ENCODE measurements around the gene FCER2. TPM values are rescaled to one million over a fixed set of nuclear protein-coding genes. Genes with fewer than 3 reads are reported as not detected.

The FCER2 gene
- polyA plus RNA-seq, 1 experiment = not detected

- no peak for TF ChIP-seq CTCF (IDR thresholded peaks at IDR 0.05; ENCODE audit: low read depth, low read length)
- no peak overlapping the region for H3K27ac ChIP-seq (ENCODE audit: low read depth, low read length)
- POLR2A ChIA-PET = interaction anchor here (0.6 kb wide), 1 partner anchor 204 kb away, joined by 5 read pairs; no protein-coding TSS in a partner anchor
- CTCF ChIA-PET = no interaction called here
- H3K27me3 ChIP-seq (ENCODE audit: control insufficient read depth, insufficient read depth, low read length) = no peaks in the 10 kb centered on the region
- no peak overlapping the region for H3K4me3 ChIP-seq (ENCODE audit: low read depth, low read length)
- peaks cover 5% of the 10 kb centered on the region; the same call in 1 of the 2 replicates for H3K9me3 ChIP-seq (ENCODE audit: control insufficient read depth, insufficient read depth, low read length)
- DNase-seq (ENCODE audit: low read depth, low spot score) = no peak
These were observed 12.8 kb downstream of the FCER2 start for GRCh38 chr19:7689165-7689564.

- H3K27ac ChIP-seq (ENCODE audit: low read depth, low read length) = no peak overlapping the region
- CTCF ChIA-PET = no interaction called here
- H3K9me3 ChIP-seq (ENCODE audit: control insufficient read depth, insufficient read depth, low read length) = peaks cover 5% of the 10 kb centered on the region; the same call in 1 of the 2 replicates
- POLR2A ChIA-PET = no interaction called here
- H3K4me3 ChIP-seq (ENCODE audit: low read depth, low read length) = no peak overlapping the region
- no peak for TF ChIP-seq CTCF (IDR thresholded peaks at IDR 0.05; ENCODE audit: low read depth, low read length)
- DNase-seq (ENCODE audit: low read depth, low spot score) = no peak
- H3K27me3 ChIP-seq (ENCODE audit: control insufficient read depth, insufficient read depth, low read length) = no peaks in the 10 kb centered on the region
These were observed 14.8 kb downstream of the FCER2 start for GRCh38 chr19:7687177-7687576.

- Histone ChIP-seq H3K27ac (ENCODE audit: low read depth, low read length) (no peak overlapping the region), H3K27me3 (ENCODE audit: control insufficient read depth, insufficient read depth, low read length) (no peaks in the 10 kb centered on the region), H3K4me3 (ENCODE audit: low read depth, low read length) (no peak overlapping the region), H3K9me3 (ENCODE audit: control insufficient read depth, insufficient read depth, low read length) (peaks cover 5% of the 10 kb centered on the region; the same call in 1 of the 2 replicates)
- TF ChIP-seq CTCF (IDR thresholded peaks at IDR 0.05; ENCODE audit: low read depth, low read length) = no peak
- ChIA-PET CTCF (interaction anchor here (0.5 to 1.3 kb wide), 3 partner anchors 36 to 117 kb away, joined by 3 to 9 read pairs (median 3); no protein-coding TSS in a partner anchor), POLR2A (no interaction called here)
- DNase-seq (ENCODE audit: low read depth, low spot score) = no peak
These were observed 16.1 kb downstream of the FCER2 start for GRCh38 chr19:7685546-7686445.

- CTCF ChIA-PET = no interaction called here
- POLR2A ChIA-PET = no interaction called here
- Histone ChIP-seq H3K27me3 (ENCODE audit: control insufficient read depth, insufficient read depth, low read length) (peaks cover 3% of the 10 kb centered on the region), H3K4me3 (ENCODE audit: low read depth, low read length) (peak overlapping the region; percentile 92), H3K27ac (ENCODE audit: low read depth, low read length) (no peak overlapping the region), H3K9me3 (ENCODE audit: control insufficient read depth, insufficient read depth, low read length) (no peaks in the 10 kb centered on the region; the same call in 1 of the 2 replicates)
- no peak for DNase-seq (ENCODE audit: low read depth, low spot score)
- TF ChIP-seq CTCF (IDR thresholded peaks at IDR 0.05; ENCODE audit: low read depth, low read length) = no peak; the same call in 1 of the 2 replicates
These were observed 19.6 kb downstream of the FCER2 start for GRCh38 chr19:7682175-7682855.
